Middle frontal gyrus (tissue), 1 donor: ENCODE data around the gene SLC6A12.
"Not testable (repeated sequence)": the region's sequence is repeated elsewhere in the genome, so short reads cannot be mapped to it uniquely, and the experiment has no call there.

Source experiments
- DNase-seq: peaks from one replicate; pipeline ENCODE4 v3.0.0-alpha.2; 2015; ENCODE audit warnings: low spot score; ENCODE audit errors: extremely low spot score

Gene SLC6A12

DNA sequence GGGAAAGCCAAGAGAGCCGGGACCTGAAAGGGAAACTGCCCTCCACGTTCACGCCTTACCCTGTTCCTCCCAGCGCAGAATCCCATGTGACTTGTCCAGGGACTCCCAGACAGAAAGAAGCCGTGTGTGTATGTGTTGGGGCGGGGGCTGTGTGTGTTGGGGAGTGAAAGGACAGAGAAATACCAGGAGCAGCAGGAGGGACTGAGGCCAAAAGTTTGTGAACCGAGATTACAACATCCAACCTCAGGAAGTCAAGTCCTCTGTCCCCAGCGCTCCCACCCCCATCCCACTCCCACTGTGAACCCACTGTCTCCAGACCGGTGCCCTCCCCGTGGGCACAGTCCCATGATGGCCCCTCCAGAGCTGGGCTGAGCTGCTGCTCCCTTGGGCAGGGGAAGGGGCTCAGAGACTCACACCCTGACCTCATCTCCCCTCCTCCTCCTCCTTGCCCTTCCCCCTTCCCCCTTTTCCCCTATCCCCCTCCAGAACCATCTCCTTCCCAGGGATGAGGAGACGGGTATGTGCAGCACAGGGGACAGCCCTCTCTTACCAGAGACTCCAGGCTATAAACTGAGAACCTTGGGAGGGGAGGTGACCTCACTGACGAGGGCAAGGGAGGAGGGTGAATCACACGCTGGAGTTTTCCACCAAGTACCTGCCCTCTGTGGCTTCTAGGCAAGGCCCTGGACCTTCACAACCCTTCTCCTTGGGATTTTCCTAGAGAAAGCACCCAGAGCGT is at the start of gene SLC6A12:
TSS of gene SLC6A12 (minus strand) at position 155 of the 739 bp plus-strand sequence. CDS start 4,171 bp downstream, outside the sequence.
- no peak for DNase-seq

- DNase-seq, result no peak
Observed at GRCh38 chr12:263574-263973, 49.6 kb upstream of the SLC6A12 start.

- no peak for DNase-seq
Observed at GRCh38 chr12:262817-263216, 48.9 kb upstream of the SLC6A12 start, which contains the start of gene SLC6A13. Gene SLC6A13 (minus strand): TSS chr12:262836. CDS start chr12:260052, 2,784 bp downstream.

DNA sequence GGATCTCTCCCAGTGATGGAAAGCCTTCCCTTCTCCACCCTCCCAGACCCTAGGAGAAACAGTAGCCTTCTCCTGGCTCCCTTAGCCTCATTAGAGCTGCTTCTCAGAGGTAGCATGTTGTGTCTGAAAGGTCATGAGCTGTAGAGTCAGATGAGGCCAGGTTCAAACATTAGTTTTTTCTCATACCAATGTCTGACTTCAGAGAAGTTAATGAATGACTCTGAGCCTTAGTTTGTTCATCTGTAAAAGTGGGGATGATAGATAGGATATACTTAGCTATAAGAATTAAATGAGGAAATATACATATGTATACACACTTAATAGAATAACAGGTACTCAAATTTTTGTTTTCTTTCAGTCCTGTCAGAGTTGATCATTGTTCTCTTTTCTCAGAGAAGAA is 48.2 kb upstream of the SLC6A12 start:
- DNase-seq, result no peak

- DNase-seq, result no peak
Observed at GRCh38 chr12:257521-258321, 43.8 kb upstream of the SLC6A12 start.

DNA sequence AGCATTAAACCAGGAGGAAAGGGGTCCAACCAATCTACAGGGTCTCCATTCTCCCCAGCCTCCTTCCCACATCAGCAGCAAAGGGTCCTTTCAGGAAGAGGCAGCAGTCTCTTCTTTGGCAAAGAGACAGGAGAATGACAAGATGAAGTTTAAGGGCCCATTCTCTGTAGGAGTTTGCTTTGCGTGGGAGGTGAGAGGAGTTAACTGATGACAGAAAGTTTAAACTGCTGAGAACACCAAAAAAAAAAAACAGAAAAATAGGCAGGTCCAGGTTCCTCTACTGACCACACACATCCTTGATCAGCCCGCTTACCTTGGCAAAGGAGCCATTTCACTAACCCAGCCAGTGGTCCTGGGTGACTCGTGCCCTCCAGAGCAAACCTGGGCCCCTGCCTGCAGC is 43.0 kb upstream of the SLC6A12 start:
- no peak for DNase-seq

- no peak for DNase-seq
Observed at GRCh38 chr12:256225-256624, 42.3 kb upstream of the SLC6A12 start.

DNA sequence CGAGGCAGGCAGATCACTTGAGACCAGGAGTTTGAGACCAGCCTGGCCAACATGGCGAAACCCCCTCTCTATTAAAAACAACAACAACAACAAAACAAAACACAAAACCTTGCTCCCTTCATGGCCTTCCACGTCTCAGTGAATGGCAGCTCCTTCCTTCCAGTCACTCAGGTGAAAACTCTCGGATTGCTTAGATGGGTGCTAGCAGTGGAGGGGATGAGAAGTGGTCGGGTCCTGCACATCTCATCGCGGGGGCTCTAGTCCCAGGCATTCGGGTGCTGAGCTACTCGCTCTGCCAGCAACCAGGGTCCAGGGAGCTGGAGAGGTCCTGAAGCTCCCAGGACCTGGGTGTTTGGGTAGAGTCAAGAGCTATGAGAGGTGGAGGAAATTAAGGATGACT is 41.0 kb upstream of the SLC6A12 start:
- no peak for DNase-seq

GRCh38 chr12:254039-254438 is 40.1 kb upstream of the SLC6A12 start:
- no peak for DNase-seq

- DNase-seq, result no peak
Observed at GRCh38 chr12:253116-253831, 39.3 kb upstream of the SLC6A12 start.

GRCh38 chr12:252636-253035 is 38.7 kb upstream of the SLC6A12 start:
- no peak for DNase-seq

GRCh38 chr12:247271-247670 is 33.3 kb upstream of the SLC6A12 start:
- no peak for DNase-seq

GRCh38 chr12:243381-243780 is 29.4 kb upstream of the SLC6A12 start:
- DNase-seq, result no peak

DNA sequence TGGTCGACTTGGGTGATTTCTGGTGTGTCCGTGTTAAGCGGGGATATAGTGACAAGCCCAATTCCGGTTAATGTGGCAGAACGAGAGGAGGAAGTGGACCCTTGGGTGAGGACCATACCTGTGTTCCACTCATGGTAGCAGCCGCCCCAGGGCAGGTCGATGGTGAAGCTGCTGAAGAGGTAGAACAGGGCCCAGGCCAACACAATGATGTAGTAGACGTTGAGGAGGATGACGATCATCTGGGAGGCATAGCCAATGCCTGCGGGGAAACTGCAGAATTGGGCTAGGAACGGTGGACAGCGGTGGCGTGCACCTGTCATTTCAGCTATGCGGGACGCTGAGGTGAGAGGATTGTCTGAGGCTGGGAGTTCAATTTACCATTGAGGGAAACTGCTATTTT is 28.5 kb upstream of the SLC6A12 start:
- no peak for DNase-seq

DNA sequence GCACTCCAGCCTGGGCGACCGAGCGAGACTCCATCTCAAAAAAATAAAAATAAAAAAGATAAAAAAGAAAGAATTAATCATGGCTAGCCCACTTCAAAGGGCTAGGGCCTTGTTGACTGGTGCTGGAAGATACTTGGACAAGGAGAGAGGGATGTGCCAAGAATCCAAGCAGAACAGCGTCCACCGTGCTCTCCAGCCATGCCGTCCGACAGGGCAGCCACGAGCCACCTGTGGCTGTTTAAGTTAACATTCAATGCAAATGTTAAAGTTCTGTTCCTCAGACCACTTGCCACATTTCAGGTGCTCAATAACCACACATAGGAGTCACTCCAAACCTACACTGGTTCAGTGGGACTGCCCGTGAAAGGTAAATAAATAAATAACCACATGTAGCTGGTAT is 27.3 kb upstream of the SLC6A12 start:
- DNase-seq, result no peak

- no peak for DNase-seq
Observed at GRCh38 chr12:240566-240965, 26.6 kb upstream of the SLC6A12 start.

DNA sequence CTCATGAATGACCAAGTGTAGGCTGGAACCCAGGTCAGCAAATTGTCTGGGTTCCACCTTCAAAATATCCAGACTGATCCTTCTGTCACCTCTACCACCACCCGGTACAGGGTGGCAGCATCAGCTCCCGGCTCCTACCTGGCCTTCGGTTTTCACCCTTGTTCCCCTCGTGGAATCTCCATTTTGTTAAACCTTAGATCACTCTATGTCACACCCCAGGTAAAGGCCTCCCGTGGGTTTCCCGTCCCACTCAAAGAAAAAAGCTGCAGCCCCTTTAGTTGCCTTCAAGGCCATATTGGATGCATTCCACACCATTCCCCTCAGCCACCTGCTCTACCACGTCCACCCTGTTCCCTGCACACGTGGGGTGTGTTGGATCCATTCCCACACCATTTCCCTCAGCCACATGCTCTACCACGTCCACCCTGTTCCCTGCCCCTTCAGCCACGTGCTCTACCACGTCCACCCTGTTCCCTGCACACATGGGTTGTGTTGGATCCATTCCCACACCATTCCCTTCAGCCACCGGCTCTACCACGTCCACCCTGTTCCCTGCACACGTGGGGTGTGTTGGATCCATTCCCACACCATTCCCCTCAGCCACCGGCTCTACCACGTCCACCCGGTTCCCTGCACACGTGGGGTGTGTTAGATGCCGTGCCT is 24.9 kb upstream of the SLC6A12 start:
- no peak for DNase-seq

GRCh38 chr12:238116-238515 is 24.2 kb upstream of the SLC6A12 start:
- DNase-seq, result no peak

DNA sequence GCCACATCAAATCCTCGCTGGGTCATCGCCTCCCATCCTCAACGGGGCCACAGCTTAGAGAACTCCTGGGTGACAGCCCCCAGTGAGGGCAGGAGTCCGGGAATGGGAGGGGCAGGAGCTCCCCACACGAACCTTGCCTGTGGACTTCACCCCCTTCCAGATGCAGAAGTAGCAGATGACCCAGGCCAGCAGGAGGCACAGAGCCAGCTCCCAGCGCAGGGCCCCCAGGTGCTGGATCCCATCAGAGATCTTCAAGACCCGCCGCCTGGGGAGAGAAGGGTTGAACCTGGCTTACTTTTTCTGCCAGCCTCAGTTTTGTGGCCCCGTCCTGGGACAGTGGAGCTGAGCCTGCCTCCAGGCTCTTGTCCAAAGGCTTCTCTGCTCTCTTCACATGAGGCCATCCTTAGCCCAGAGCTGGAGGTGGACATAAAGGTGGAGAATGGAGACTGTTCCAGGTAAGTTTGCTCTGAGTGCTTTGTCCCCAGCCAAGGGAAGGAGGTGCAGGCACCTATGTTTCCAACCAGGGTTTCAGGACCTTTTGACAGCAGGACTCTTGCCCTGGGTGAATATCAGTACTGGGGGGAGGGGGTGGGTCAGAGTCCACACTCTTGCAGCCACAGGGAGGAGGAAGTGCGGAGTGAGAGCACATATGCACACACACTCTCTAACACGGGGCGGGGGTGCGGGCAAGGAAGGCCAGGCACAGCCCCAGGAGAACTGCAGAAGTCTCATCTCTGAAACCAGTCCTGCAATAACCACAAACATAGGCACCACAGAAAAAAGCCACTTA is 23.3 kb upstream of the SLC6A12 start:
- DNase-seq, result no peak

DNA sequence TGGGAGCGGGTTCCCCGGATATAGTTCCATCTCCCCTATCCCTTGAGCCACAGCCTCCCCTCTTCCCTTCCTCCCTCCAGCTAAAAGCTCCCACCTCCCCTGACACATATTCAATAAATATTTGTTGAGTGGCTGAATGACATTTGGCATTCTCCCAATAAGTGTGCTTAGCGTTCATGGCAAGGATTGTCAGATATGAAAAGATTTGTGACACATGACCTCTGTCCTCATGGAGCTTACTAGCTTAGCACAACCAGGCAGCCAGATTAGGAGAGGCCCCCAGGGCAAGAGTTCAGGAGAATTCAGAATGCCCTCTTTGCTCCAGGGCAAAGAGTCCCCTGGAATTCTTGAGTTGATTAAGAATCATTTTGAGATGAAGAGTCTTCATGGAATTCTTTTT is 22.5 kb upstream of the SLC6A12 start:
- no peak for DNase-seq

DNA sequence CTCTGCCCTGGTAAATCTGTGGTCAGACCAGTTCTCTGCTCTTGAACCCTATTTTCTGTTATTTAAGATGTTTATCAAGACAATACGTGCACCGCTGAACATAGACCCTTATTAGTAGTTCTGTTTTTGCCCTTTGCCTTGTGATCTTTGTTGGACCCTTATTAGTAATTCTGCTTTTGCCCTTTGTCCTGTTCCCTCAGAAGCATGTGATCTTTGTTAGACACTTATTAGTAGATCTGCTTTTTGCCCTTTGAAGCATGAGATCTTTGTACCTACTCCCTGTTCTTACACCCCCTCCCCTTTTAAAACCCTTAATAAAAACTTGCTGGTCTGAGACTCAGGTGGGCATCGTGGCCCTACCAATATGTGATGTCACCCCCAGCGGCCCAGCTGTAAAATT is 22.0 kb upstream of the SLC6A12 start:
- not testable (repeated sequence) for DNase-seq
